Measurements from ENCODE around the gene MPHOSPH8. TPM values are rescaled to one million over a fixed set of nuclear protein-coding genes. Genes with fewer than 3 reads are reported as not detected.

Gene MPHOSPH8
- total RNA-seq, 1 experiment from 2014 or later = 20.6 TPM

- ChIA-PET CTCF (no interaction called here), POLR2A (no interaction called here)
- Histone ChIP-seq H3K9me3 (ENCODE audit: control insufficient read depth, insufficient read depth, low read depth, low read length) (no peaks in the 10 kb centered on the region), H3K4me1 (ENCODE audit: control insufficient read depth, insufficient read depth, low read length) (no peaks in the 10 kb centered on the region), H3K4me3 (ENCODE audit: low read depth in 2 of 2, low read length in 2 of 2) (no peak overlapping the region), H3K27ac (ENCODE audit: low read length) (no peak overlapping the region), H3K36me3 (ENCODE audit: control insufficient read depth, insufficient read depth, low read length) (peaks cover 5% of the 10 kb centered on the region; the same call in 1 of the 2 replicates), H3K27me3 (ENCODE audit: control insufficient read depth, insufficient read depth, low read length) (no peaks in the 10 kb centered on the region)
- TF ChIP-seq CTCF (IDR thresholded peaks at IDR 0.05) (no peak), SIN3A (IDR thresholded peaks at IDR 0.05; ENCODE audit: borderline replicate concordance, insufficient read depth, low read depth, low read length) (no peak), POLR2AphosphoS5 (IDR thresholded peaks at IDR 0.05; ENCODE audit: low read depth, low read length) (no peak), TCF7L2 (IDR thresholded peaks at IDR 0.05; ENCODE audit: low read depth, low read length) (no peak)
- TF ChIP-seq, protein P1, sequence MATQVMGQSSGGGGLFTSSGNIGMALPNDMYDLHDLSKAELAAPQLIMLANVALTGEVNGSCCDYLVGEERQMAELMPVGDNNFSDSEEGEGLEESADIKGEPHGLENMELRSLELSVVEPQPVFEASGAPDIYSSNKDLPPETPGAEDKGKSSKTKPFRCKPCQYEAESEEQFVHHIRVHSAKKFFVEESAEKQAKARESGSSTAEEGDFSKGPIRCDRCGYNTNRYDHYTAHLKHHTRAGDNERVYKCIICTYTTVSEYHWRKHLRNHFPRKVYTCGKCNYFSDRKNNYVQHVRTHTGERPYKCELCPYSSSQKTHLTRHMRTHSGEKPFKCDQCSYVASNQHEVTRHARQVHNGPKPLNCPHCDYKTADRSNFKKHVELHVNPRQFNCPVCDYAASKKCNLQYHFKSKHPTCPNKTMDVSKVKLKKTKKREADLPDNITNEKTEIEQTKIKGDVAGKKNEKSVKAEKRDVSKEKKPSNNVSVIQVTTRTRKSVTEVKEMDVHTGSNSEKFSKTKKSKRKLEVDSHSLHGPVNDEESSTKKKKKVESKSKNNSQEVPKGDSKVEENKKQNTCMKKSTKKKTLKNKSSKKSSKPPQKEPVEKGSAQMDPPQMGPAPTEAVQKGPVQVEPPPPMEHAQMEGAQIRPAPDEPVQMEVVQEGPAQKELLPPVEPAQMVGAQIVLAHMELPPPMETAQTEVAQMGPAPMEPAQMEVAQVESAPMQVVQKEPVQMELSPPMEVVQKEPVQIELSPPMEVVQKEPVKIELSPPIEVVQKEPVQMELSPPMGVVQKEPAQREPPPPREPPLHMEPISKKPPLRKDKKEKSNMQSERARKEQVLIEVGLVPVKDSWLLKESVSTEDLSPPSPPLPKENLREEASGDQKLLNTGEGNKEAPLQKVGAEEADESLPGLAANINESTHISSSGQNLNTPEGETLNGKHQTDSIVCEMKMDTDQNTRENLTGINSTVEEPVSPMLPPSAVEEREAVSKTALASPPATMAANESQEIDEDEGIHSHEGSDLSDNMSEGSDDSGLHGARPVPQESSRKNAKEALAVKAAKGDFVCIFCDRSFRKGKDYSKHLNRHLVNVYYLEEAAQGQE (IDR thresholded peaks at IDR 0.05; ENCODE audit: insufficient read depth in 1 of 2, low read depth in 2 of 2, low read length in 1 of 2) = no peak
- no TSS peak for BruUV-seq (replicated peaks)
- ATAC-seq (no peak), DNase-seq (ENCODE audit: low read depth, low spot score) (no peak)
- intact Hi-C loops (cut with micrococcal nuclease; ENCODE audit: unreplicated experiment) (no loop called here), in situ Hi-C loops (cut with HindIII; ENCODE audit: low pct_unique_long_range_greater_than_20kb, low sequenced_read_pairs) (no loop called here)
These were observed 86.6 kb downstream of the MPHOSPH8 start for GRCh38 chr13:19720039-19720438.

Other genes with a start within 250 kb of the MPHOSPH8 start
- gene TPTE2, start 72.1 kb upstream of the MPHOSPH8 start, total RNA-seq (2021; ENCODE audit: unreplicated experiment) = not detected
- 39.1 TPM for gene PSPC1, start 149.3 kb downstream of the MPHOSPH8 start, total RNA-seq (2021; ENCODE audit: unreplicated experiment)
- gene ZMYM5, start 230.0 kb downstream of the MPHOSPH8 start, total RNA-seq (2021; ENCODE audit: unreplicated experiment) = 11.8 TPM

All from Panc1 (cell line).